ENCODE results near the gene PHB1. TPM values are rescaled to one million over a fixed set of nuclear protein-coding genes. Genes with fewer than 3 reads are reported as not detected.

The PHB1 gene
- total RNA-seq, 1 donor: 117 TPM

GRCh38 chr17:49456183-49456965, 41.7 kb upstream of the PHB1 start:
- H3K4me3 ChIP-seq (ENCODE audit: low read depth, low read length): no peak overlapping the region
- TF ChIP-seq, protein P1, sequence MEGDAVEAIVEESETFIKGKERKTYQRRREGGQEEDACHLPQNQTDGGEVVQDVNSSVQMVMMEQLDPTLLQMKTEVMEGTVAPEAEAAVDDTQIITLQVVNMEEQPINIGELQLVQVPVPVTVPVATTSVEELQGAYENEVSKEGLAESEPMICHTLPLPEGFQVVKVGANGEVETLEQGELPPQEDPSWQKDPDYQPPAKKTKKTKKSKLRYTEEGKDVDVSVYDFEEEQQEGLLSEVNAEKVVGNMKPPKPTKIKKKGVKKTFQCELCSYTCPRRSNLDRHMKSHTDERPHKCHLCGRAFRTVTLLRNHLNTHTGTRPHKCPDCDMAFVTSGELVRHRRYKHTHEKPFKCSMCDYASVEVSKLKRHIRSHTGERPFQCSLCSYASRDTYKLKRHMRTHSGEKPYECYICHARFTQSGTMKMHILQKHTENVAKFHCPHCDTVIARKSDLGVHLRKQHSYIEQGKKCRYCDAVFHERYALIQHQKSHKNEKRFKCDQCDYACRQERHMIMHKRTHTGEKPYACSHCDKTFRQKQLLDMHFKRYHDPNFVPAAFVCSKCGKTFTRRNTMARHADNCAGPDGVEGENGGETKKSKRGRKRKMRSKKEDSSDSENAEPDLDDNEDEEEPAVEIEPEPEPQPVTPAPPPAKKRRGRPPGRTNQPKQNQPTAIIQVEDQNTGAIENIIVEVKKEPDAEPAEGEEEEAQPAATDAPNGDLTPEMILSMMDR (IDR thresholded peaks at IDR 0.05; ENCODE audit: insufficient read depth, low read depth, low read length): no peak
- DNase-seq (ENCODE audit: low read depth): peak; percentile 62

DNA sequence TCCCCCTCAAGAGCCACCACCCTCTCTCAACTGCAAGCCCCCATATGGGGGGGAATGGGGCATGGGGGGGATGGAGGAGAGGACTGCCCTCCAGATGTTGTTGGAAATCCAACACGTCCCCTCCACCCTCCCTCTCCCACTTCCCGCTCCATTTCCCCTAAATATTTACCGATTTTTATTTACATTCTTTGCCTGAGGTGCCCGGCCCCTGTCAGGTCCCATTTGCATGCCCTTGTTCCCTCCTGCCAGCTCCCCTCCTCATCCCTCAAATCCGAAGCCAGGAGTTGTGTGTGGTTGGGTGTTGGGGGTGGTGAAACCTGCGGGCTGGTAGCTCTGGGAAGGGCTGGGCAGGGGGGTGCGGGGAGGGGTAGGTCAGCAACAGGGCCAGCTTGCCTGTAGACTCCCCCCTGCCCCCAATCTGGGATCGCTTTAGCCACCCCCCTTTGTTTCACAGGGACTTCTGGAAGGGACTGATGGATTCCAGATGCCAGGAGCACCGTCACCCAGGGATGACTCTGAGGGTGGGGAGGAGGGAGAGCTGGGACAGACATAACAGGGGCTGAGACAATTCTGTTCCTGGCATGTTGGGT, 40.7 kb upstream of the PHB1 start:
- DNase-seq (ENCODE audit: low read depth): no peak
- no peak overlapping the region for H3K4me3 ChIP-seq (ENCODE audit: low read depth, low read length)
- TF ChIP-seq, protein P1 (IDR thresholded peaks at IDR 0.05; ENCODE audit: insufficient read depth, low read depth, low read length): no peak

DNA sequence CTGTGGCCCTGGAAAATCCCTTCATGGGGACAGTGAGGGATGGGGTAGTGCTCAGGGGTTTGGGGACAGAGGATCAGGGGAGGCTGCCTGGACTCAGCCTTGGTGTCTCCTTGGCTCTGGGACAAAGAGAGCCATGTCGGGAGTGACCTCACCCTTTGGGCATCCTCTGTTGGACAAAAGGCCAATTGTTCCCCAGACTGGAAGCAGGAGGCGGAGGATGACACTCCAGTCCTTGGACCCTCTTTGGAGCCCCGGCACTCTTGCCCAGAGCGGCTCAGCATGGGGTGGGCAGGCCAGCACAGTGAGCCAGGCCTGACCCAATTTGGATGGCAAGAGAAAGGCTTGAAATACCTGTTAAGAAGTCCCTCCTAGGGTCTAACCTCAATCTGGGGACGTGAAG, 39.4 kb upstream of the PHB1 start:
- H3K4me3 ChIP-seq (ENCODE audit: low read depth, low read length): no peak overlapping the region
- TF ChIP-seq, protein P1 (IDR thresholded peaks at IDR 0.05; ENCODE audit: insufficient read depth, low read depth, low read length): no peak
- DNase-seq (ENCODE audit: low read depth): no peak

DNA sequence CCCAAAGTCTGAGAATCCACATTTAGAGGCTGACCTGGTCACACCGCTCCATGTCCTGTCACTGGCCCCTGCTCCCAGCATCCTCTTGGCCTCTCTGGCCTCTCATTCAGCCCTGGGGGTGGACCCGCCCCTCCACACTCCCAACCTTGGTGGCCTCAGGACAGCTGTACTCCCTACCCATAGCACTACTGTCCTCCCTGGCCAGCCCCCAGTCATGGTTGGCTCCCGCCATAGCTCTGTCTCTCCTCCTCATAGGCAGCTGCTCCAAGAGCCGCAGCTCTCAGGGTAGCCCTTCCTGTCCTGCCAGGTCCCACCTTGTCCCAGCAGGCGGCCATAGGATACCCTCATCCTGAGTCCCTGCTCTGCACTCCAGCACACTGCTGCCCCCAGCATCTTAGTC, 38.0 kb upstream of the PHB1 start:
- no peak for DNase-seq (ENCODE audit: low read depth)
- TF ChIP-seq, protein P1 (IDR thresholded peaks at IDR 0.05; ENCODE audit: insufficient read depth, low read depth, low read length): no peak
- no peak overlapping the region for H3K4me3 ChIP-seq (ENCODE audit: low read depth, low read length)

DNA sequence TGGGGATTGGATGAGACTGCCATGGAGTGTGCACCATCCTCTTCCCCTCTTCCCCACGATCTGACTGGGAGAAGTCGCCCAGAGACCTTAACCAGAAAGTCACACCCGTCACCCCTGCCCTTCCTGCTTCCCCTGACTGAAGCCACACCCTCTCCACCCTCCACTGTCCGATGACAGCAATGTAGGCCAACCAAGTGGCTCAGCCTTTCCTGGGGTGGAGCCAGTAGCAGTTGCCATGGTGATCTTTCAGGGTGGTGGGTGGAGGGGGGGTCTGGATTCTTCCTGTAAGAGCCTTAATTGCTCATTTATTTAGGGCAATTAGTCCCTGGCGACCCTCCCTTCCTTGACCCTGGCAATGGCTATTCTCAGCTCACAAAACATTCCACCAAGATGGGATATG, 37.5 kb upstream of the PHB1 start:
- TF ChIP-seq, protein P1 (IDR thresholded peaks at IDR 0.05; ENCODE audit: insufficient read depth, low read depth, low read length): no peak
- no peak for DNase-seq (ENCODE audit: low read depth)
- no peak overlapping the region for H3K4me3 ChIP-seq (ENCODE audit: low read depth, low read length)

DNA sequence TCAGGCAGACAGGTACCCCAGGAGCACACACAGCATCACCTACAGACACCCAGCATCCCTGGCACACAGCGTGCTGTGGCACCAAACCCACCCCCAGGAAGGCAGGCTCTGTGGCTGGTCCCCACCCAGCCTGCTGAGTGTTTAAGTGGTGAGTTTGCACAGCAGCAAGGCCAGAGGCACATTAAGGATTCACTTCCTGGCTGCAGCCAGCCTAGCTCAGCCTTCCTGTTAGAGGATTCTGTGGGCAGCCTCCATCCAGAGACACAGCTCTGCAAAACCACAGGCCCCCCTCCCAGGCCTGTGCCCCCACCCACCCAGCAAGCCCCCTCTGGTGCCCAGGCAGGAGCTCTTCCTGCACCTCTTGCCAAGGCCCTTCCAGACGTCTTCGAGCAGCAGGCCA, 36.1 kb upstream of the PHB1 start:
- H3K4me3 ChIP-seq (ENCODE audit: low read depth, low read length): no peak overlapping the region
- TF ChIP-seq, protein P1 (IDR thresholded peaks at IDR 0.05; ENCODE audit: insufficient read depth, low read depth, low read length): no peak
- no peak for DNase-seq (ENCODE audit: low read depth)

All from fibroblast of villous mesenchyme (primary cell).